Nephron progenitor cell (in vitro differentiated cells): ENCODE results near the gene PSMD2.

Experiments used
- DNase-seq: peaks from one replicate; pipeline ENCODE4 v3.0.0; 2021
- H3K27ac Mint-ChIP-seq: 2 replicates; pipeline ENCODE4 v1.8.0; 2021; ENCODE audit warnings: mild to moderate bottlenecking, moderate library complexity, mixed read lengths
- H3K27me3 Mint-ChIP-seq: 2 replicates; pipeline ENCODE4 v1.8.0; 2021; ENCODE audit warnings: mild to moderate bottlenecking, low read depth, mixed read lengths; ENCODE audit not compliant: poor library complexity
- H3K36me3 Mint-ChIP-seq: 2 replicates; pipeline ENCODE4 v1.8.0; 2021; ENCODE audit warnings: low read depth, mixed read lengths
- H3K4me1 Mint-ChIP-seq: 2 replicates; pipeline ENCODE4 v1.8.0; 2021; ENCODE audit warnings: mixed read lengths
- H3K4me3 Mint-ChIP-seq: 2 replicates; pipeline ENCODE4 v1.8.0; 2021; ENCODE audit warnings: mild to moderate bottlenecking, moderate library complexity, mixed read lengths
- H3K9me3 Mint-ChIP-seq: 2 replicates; pipeline ENCODE4 v1.8.0; 2021; ENCODE audit warnings: mild to moderate bottlenecking, moderate library complexity, mixed read lengths
- CTCF ChIP-seq: fragments of 200-600 bp; sonication (generic); IDR thresholded peaks from 2 replicates; pipeline ENCODE4 v1.5.0; 2021; ENCODE audit warnings: antibody characterized with exemption

PSMD2 gene

GRCh38 chr3:184316792-184317191 is 17.8 kb downstream of the PSMD2 start:
- Mint-ChIP-seq H3K36me3 (peaks cover 41% of the 10 kb centered on the region), H3K27ac (peak overlapping the region; percentile 94), H3K4me1 (peaks cover 29% of the 10 kb centered on the region), H3K9me3 (no peaks in the 10 kb centered on the region), H3K4me3 (peak overlapping the region; percentile 85), H3K27me3 (peaks cover 3% of the 10 kb centered on the region)
- no peak for DNase-seq
- TF ChIP-seq CTCF = no peak

GRCh38 chr3:184317201-184317600 is 18.2 kb downstream of the PSMD2 start:
- Mint-ChIP-seq H3K27ac (peak overlapping the region; percentile 66), H3K4me1 (peaks cover 29% of the 10 kb centered on the region), H3K9me3 (no peaks in the 10 kb centered on the region)

GRCh38 chr3:184320104-184320445 is 21.0 kb downstream of the PSMD2 start:
- Mint-ChIP-seq H3K27me3 (no peaks in the 10 kb centered on the region), H3K9me3 (no peaks in the 10 kb centered on the region), H3K4me1 (peaks cover 29% of the 10 kb centered on the region), H3K27ac (no peak overlapping the region), H3K36me3 (peaks cover 73% of the 10 kb centered on the region), H3K4me3 (no peak overlapping the region)
- TF ChIP-seq CTCF = no peak
- DNase-seq = no peak

More at GRCh38 chr3:184317201-184317600, 18.2 kb downstream of the PSMD2 start:
- DNase-seq = no peak
- peak overlapping the region; percentile 85 for H3K4me3 Mint-ChIP-seq
- peaks cover 3% of the 10 kb centered on the region for H3K27me3 Mint-ChIP-seq
- peaks cover 45% of the 10 kb centered on the region for H3K36me3 Mint-ChIP-seq
- no peak for TF ChIP-seq CTCF

- Mint-ChIP-seq H3K36me3 (peaks cover 86% of the 10 kb centered on the region), H3K27ac (no peak overlapping the region)
Measured at GRCh38 chr3:184321666-184322065, 22.6 kb downstream of the PSMD2 start.

GRCh38 chr3:184322731-184323487 is 23.9 kb downstream of the PSMD2 start:
- H3K27ac Mint-ChIP-seq = no peak overlapping the region
- peaks cover 89% of the 10 kb centered on the region for H3K36me3 Mint-ChIP-seq
- H3K4me1 Mint-ChIP-seq = peaks cover 7% of the 10 kb centered on the region

More at GRCh38 chr3:184321666-184322065, 22.6 kb downstream of the PSMD2 start:
- peaks cover 19% of the 10 kb centered on the region for H3K4me1 Mint-ChIP-seq
- DNase-seq = no peak
- no peak for TF ChIP-seq CTCF
- peaks cover 3% of the 10 kb centered on the region for H3K27me3 Mint-ChIP-seq
- no peak overlapping the region for H3K4me3 Mint-ChIP-seq
- no peaks in the 10 kb centered on the region for H3K9me3 Mint-ChIP-seq

More at GRCh38 chr3:184322731-184323487, 23.9 kb downstream of the PSMD2 start:
- no peak for TF ChIP-seq CTCF
- no peak overlapping the region for H3K4me3 Mint-ChIP-seq
- peaks cover 3% of the 10 kb centered on the region for H3K27me3 Mint-ChIP-seq
- no peaks in the 10 kb centered on the region for H3K9me3 Mint-ChIP-seq
- no peak for DNase-seq
